ENCODE data around the gene TTC14. TPM values are rescaled to one million over a fixed set of nuclear protein-coding genes. Genes with fewer than 3 reads are reported as not detected.

TTC14 gene
- polyA plus RNA-seq, 1 experiment, result 18.0 TPM

- ChIA-PET POLR2A (no interaction called here), CTCF (interaction anchor here (1.1 kb wide), 1 partner anchor 125 kb away, joined by 3 read pairs; no protein-coding TSS in a partner anchor)
- no peaks in the 10 kb centered on the region for H3K27me3 ChIP-seq (ENCODE audit: control insufficient read depth, insufficient read depth, low read length)
- no peak overlapping the region for H3K4me3 ChIP-seq (ENCODE audit: low read depth, low read length)
- DNase-seq (ENCODE audit: low read depth), result no peak
- H3K36me3 ChIP-seq (ENCODE audit: control insufficient read depth, insufficient read depth, low read length), result no peaks in the 10 kb centered on the region
- TF ChIP-seq CTCF (IDR thresholded peaks at IDR 0.05; ENCODE audit: insufficient read depth, low read depth, low read length), result no peak
Measured at GRCh38 chr3:180657094-180657493, 55.1 kb downstream of the TTC14 start.

Small RNAs within 50 kb of the gene (small RNA-seq; reads per million reads assigned to genes)
- gene AC068298.1 (ENCODE audit: insufficient read length, low read depth, low replicate concordance) (not detected), gene RNU6-486P (ENCODE audit: insufficient read length, low read depth, low replicate concordance) (not detected)

Other genes with a start within 250 kb of the TTC14 start
- not detected in 2 replicates for gene CCDC39, start 77.3 kb downstream of the TTC14 start, polyA plus RNA-seq (2011; rRNA removed)